ENCODE data around the gene ELK4. TPM values are rescaled to one million over a fixed set of nuclear protein-coding genes. Genes with fewer than 3 reads are reported as not detected.

ELK4 gene
- total RNA-seq, 1 donor from 2014 or later = 36.6 TPM

DNA sequence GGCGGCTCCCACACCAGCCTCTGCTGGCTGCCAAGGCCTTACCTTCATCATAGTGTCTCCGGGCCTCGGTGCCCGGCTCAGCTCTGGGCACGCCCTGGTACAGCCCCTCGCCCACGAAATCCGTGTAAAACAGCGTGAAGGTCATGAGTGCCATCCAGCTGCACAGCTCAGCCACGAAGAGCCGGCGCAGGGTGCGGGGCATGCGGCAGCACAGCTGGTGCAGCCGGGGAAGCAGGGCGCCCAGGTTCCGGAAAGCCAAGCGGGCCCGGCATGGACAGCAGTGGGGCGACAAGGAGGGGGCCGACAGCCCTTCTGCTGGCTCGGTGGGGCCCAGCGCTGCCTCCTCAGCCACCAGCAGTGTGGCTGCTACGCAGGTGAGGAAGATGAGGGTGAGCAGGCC is 31.0 kb upstream of the ELK4 start:
- H3K27me3 Mint-ChIP-seq (ENCODE audit: insufficient read depth, low read depth) = peaks cover 2% of the 10 kb centered on the region
- Histone ChIP-seq H3K36me3 (no peaks in the 10 kb centered on the region), H3K27ac (no peak overlapping the region), H3K4me2 (no peak overlapping the region), H4K20me1 (ENCODE audit: low read depth) (peaks cover 18% of the 10 kb centered on the region), H3K4me1 (peaks cover 48% of the 10 kb centered on the region), H3K27me3 (no peaks in the 10 kb centered on the region), H2AFZ (replicated peaks) (no peak overlapping the region), H3K9me3 (ENCODE audit: low read depth) (no peaks in the 10 kb centered on the region), H3K79me2 (ENCODE audit: low read depth) (peaks cover 21% of the 10 kb centered on the region), H3K9ac (no peak overlapping the region), H3F3A (ENCODE audit: low read depth) (peaks cover 31% of the 10 kb centered on the region), H3K4me3 (no peak overlapping the region)
- no peaks in the 10 kb centered on the region for H3K9me3 Mint-ChIP-seq
- TF ChIP-seq EZH2phosphoT487 (IDR thresholded peaks at IDR 0.05) (no peak), CTCF (IDR thresholded peaks at IDR 0.05) (no peak), EZH2 (IDR thresholded peaks at IDR 0.05) (no peak)
- no peak for DNase-seq (ENCODE audit: low spot score)
- H3K4me1 Mint-ChIP-seq = peaks cover 63% of the 10 kb centered on the region
- H3K27ac Mint-ChIP-seq = no peak overlapping the region
- no peak overlapping the region for H3K4me3 Mint-ChIP-seq
- peaks cover 12% of the 10 kb centered on the region for H3K36me3 Mint-ChIP-seq

DNA sequence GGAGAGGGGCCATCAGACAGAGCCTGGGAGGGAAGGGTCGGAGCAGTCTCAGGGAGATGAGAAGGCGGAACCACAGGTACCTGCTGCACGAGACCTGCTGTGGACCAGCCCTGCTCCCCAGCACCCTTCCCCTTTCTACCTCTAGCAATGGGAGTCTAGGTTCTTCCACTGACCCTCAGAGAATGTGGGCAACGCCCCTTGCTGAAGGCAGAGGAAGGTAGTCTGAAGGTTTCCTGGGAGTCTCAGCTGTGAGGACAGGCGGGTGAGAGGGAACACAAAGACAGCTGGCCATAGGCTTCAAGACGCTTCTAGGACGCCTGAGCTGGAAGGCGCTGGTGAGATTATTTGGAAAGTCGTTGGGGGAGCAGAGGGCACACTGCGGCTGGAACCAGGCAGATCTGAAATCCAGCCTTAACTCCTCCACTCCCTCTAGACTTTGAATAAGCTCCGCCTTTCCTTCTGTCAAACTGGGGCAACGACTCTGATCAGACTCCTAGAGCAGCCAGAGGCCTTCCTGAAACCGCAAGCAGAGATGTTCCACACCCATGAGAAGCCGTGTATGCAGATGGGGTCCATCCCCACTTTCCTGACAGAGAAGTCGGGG is 30.4 kb upstream of the ELK4 start:
- Histone ChIP-seq H3K4me1 (peaks cover 45% of the 10 kb centered on the region), H3K4me2 (no peak overlapping the region), H3K27me3 (no peaks in the 10 kb centered on the region), H3F3A (ENCODE audit: low read depth) (peaks cover 31% of the 10 kb centered on the region), H3K79me2 (ENCODE audit: low read depth) (peaks cover 16% of the 10 kb centered on the region), H3K36me3 (no peaks in the 10 kb centered on the region), H3K9me3 (ENCODE audit: low read depth) (no peaks in the 10 kb centered on the region), H3K4me3 (no peak overlapping the region), H3K27ac (no peak overlapping the region), H2AFZ (replicated peaks) (no peak overlapping the region), H4K20me1 (ENCODE audit: low read depth) (peaks cover 18% of the 10 kb centered on the region), H3K9ac (no peak overlapping the region)
- Mint-ChIP-seq H3K27ac (no peak overlapping the region), H3K4me1 (peaks cover 65% of the 10 kb centered on the region), H3K4me3 (no peak overlapping the region), H3K9me3 (no peaks in the 10 kb centered on the region), H3K36me3 (peaks cover 12% of the 10 kb centered on the region), H3K27me3 (ENCODE audit: insufficient read depth, low read depth) (no peaks in the 10 kb centered on the region)
- no peak for DNase-seq (ENCODE audit: low spot score)
- TF ChIP-seq CTCF (IDR thresholded peaks at IDR 0.05) = no peak
- no peak for TF ChIP-seq EZH2 (IDR thresholded peaks at IDR 0.05)
- TF ChIP-seq EZH2phosphoT487 (IDR thresholded peaks at IDR 0.05) = no peak

DNA sequence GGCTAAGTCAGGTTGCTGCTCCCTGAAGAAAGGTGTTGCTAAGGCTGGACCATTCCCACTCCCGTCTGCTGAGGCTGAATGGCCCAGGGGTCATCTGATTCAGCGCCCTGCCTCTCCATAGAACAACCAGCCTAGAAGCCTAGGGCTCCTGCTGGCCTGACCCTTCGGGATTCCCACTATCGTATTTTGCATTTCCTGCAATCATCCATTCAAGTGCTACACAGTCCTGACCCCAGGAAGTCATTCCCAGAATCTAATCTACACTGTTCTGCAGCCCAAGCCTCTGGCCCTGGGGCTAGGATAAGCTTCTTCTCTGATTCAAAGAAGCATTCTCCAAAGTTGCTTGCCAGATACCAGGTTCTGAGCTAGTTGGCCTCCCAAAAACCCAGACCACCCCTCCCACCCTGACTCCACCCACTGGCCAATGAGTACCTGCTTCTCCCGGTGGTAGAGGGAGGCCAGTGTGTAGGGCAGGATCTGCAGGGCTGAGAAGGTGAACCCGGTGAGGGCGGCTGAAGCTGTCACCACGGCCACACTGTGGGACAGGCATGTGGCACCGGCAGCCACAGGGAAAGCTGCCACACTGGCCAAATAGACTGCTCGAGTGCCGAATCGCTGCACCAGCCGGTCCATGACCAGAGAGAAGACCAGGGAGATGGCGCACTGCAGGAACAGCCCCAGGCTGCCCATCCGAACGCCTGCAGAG is 29.8 kb upstream of the ELK4 start:
- H3K27ac ChIP-seq = no peak overlapping the region
- H2AFZ ChIP-seq (replicated peaks) = no peak overlapping the region
- DNase-seq (ENCODE audit: low spot score) = no peak
- no peaks in the 10 kb centered on the region for H3K9me3 ChIP-seq (ENCODE audit: low read depth)
- Mint-ChIP-seq H3K4me3 (no peak overlapping the region), H3K27me3 (ENCODE audit: insufficient read depth, low read depth) (no peaks in the 10 kb centered on the region), H3K9me3 (no peaks in the 10 kb centered on the region), H3K27ac (peak overlapping the region; percentile 77), H3K4me1 (peaks cover 63% of the 10 kb centered on the region), H3K36me3 (peaks cover 12% of the 10 kb centered on the region)
- H4K20me1 ChIP-seq (ENCODE audit: low read depth) = peaks cover 18% of the 10 kb centered on the region
- H3K4me2 ChIP-seq = no peak overlapping the region
- TF ChIP-seq CTCF (IDR thresholded peaks at IDR 0.05) (no peak), EZH2 (IDR thresholded peaks at IDR 0.05) (no peak), EZH2phosphoT487 (IDR thresholded peaks at IDR 0.05) (no peak)
- H3K4me3 ChIP-seq = no peak overlapping the region
- peaks cover 31% of the 10 kb centered on the region for H3F3A ChIP-seq (ENCODE audit: low read depth)
- peaks cover 9% of the 10 kb centered on the region for H3K79me2 ChIP-seq (ENCODE audit: low read depth)
- peaks cover 38% of the 10 kb centered on the region for H3K4me1 ChIP-seq
- no peaks in the 10 kb centered on the region for H3K36me3 ChIP-seq
- H3K27me3 ChIP-seq = no peaks in the 10 kb centered on the region
- no peak overlapping the region for H3K9ac ChIP-seq
